HT1080 (cell line): Measurements from ENCODE around the gene BGLAP. TPM values are rescaled to one million over a fixed set of nuclear protein-coding genes. Genes with fewer than 3 reads are reported as not detected.
"Not testable (repeated sequence)": the region's sequence is repeated elsewhere in the genome, so short reads cannot be mapped to it uniquely, and the experiment has no call there.

Source experiments
- DNase-seq: peaks from one replicate; pipeline ENCODE4 v3.0.0-alpha.2; 2015; ENCODE audit warnings: low read depth
- polyA plus RNA-seq, 2 experiments: library from polyadenylated mRNA; depleted of rRNA; stranded (reverse); fragments of >200 nt; gene quantifications; 2 replicates each; pipeline ENCODE4 v1.2.3, GENCODE V29; 2015
- total RNA-seq: library from RNA; depleted of rRNA; stranded (reverse); fragments of >200 nt; shearing (Covaris generic); gene quantifications from 2 replicates; pipeline ENCODE4 v1.2.3, GENCODE V29; 2014; rRNA removed

The BGLAP gene
- 2.3 TPM in 1 of 2 replicates, not detected in the other for total RNA-seq
- polyA plus RNA-seq (2015; cell fraction: cytosol; rRNA removed), result 0.25 and 0.27 TPM in 2 replicates
- polyA plus RNA-seq (2015; cell fraction: nucleus; rRNA removed), result 1.1 and 1.4 TPM in 2 replicates

- DNase-seq, result peak; percentile 36
These were observed at the start of gene BGLAP for GRCh38 chr1:156241926-156242325. BGLAP (plus strand) TSS chr1:156242184; CDS start chr1:156242232, 48 bp downstream.

GRCh38 chr1:156193208-156193487, 48.8 kb upstream of the BGLAP start:
- DNase-seq, result no peak

GRCh38 chr1:156193488-156194299, 48.3 kb upstream of the BGLAP start, which contains the start of gene SLC25A44:
SLC25A44 (plus strand) TSS chr1:156194104; CDS start chr1:156199848, 5,744 bp downstream.
- peak; percentile 99 for DNase-seq

- no peak for DNase-seq
These were observed 47.7 kb upstream of the BGLAP start for GRCh38 chr1:156194300-156194652.

- DNase-seq, result no peak
These were observed 46.1 kb upstream of the BGLAP start for GRCh38 chr1:156195853-156196252.

- no peak for DNase-seq
These were observed 45.5 kb upstream of the BGLAP start for GRCh38 chr1:156196445-156196844.

GRCh38 chr1:156198831-156199349, 43.1 kb upstream of the BGLAP start:
- DNase-seq, result no peak

- no peak for DNase-seq
These were observed 41.9 kb upstream of the BGLAP start for GRCh38 chr1:156200044-156200443.

GRCh38 chr1:156203331-156203730, 38.7 kb upstream of the BGLAP start:
- no peak for DNase-seq

- no peak for DNase-seq
These were observed 37.3 kb upstream of the BGLAP start for GRCh38 chr1:156204686-156205085.

- DNase-seq, result no peak
These were observed 30.7 kb upstream of the BGLAP start for GRCh38 chr1:156211243-156211642.

GRCh38 chr1:156212130-156212529, 29.9 kb upstream of the BGLAP start:
- DNase-seq, result no peak

GRCh38 chr1:156212833-156213643, 28.9 kb upstream of the BGLAP start, which contains the start of gene PMF1:
PMF1 (plus strand) TSS chr1:156213007; CDS start chr1:156213016, 9 bp downstream.
- DNase-seq, result peak; percentile 94

- DNase-seq, result no peak
These were observed 28.4 kb upstream of the BGLAP start for GRCh38 chr1:156213644-156213966.

- peak; percentile 62 for DNase-seq
These were observed 27.8 kb upstream of the BGLAP start for GRCh38 chr1:156214024-156214748.

- DNase-seq, result not testable (repeated sequence)
These were observed 25.5 kb upstream of the BGLAP start for GRCh38 chr1:156216361-156217086.

- DNase-seq, result peak; percentile 61
These were observed 24.1 kb upstream of the BGLAP start for GRCh38 chr1:156217871-156218270.

GRCh38 chr1:156220226-156220625, 21.8 kb upstream of the BGLAP start:
- DNase-seq, result no peak

GRCh38 chr1:156221986-156222692, 19.8 kb upstream of the BGLAP start:
- no peak for DNase-seq

GRCh38 chr1:156225677-156226014, 16.3 kb upstream of the BGLAP start:
- no peak for DNase-seq
